ENCODE measurements around the gene SLC16A6.
"Not testable (repeated sequence)": the region's sequence is repeated elsewhere in the genome, so short reads cannot be mapped to it uniquely, and the experiment has no call there.

The SLC16A6 gene

DNA sequence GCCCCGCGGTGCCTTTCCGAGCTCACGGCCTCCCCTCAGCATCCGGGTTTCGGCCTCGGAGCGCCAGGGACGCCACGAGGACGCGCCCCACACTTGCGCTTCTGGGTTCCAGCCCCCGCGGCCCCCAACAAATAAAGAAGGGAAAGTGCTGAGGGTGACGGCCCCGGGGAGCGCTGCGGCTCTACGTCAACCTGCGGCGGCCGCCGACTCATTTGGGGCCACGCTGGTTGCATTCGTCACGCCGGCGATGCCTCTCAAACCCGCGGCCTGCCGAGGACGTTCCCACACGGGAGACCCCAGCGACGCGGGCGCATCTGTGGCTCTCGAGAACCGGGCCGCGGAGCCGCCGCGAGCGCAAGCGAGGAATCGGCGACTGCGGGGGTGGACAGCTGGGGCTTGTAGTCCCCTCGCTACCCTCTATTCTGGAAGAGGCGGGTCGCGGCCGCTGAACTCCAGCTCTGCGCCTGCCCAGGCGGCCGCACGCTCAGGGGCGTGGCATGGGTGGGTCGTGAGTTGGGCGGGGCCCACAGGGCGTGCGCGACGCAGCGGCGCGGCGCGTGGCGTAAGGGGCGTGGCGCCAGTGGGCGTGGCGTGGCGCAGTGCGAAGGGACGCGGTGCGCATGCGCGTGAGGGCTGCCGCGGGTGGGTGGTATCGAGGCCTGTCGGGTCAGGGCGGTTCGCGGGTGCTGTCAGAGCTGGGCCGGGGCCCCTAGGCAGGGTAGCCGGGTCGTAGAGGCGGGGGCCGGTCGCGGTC lies 43.3 kb downstream of the SLC16A6 start, which contains the start of gene AMZ2:
AMZ2 (plus strand) TSS at position 599 of the 754 bp plus-strand sequence. CDS start 2,145 bp downstream, outside the sequence.
- peak; percentile 96 for DNase-seq (ENCODE audit: low spot score)

- no peak for DNase-seq (ENCODE audit: low spot score)
Measured at GRCh38 chr17:68246271-68247028, 44.5 kb downstream of the SLC16A6 start.

- no peak for DNase-seq (ENCODE audit: low spot score)
Measured at GRCh38 chr17:68239632-68240366, 51.1 kb downstream of the SLC16A6 start.

GRCh38 chr17:68238871-68239253 lies 52.1 kb downstream of the SLC16A6 start:
- peak; percentile 38 for DNase-seq (ENCODE audit: low spot score)

DNA sequence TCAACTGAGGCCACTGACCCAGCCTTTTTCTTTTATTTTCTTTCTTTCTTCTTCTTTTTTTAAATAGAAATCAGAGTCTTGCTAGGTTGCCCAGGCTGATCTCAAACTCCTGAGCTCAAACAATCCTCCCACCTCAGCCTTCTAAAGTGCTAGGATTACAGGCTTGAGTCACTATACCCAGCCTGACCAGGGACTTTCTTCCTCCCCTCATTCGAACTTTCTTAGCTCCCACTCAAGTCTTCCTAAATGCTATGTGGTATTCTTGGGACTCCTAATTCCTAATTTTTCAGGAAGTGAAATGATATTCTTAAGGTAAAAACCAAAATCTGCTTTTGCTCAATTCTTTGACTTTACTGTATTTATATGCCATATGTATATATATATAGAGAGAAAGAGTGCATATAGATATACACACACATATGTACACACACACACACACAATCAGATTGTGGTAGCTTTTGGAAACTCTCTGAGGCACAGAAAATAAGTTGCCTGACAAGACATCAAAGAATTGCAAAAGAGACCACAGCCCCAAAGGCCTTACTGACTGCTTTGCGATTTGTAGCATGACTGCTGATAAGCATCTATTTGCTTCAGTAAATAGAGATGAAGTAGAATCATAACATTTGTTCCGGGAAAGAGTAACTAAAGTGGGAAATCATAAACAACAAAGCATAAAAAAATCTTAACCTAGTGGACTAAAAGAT lies 52.6 kb downstream of the SLC16A6 start:
- peak; percentile 77 for DNase-seq (ENCODE audit: low spot score)

- DNase-seq (ENCODE audit: low spot score), result peak; percentile 67
Measured at GRCh38 chr17:68237369-68238163, 53.4 kb downstream of the SLC16A6 start.

- not testable (repeated sequence) for DNase-seq (ENCODE audit: low spot score)
Measured at GRCh38 chr17:68235336-68235791, 55.6 kb downstream of the SLC16A6 start.

GRCh38 chr17:68234726-68235335 lies 56.1 kb downstream of the SLC16A6 start:
- peak; percentile 83 for DNase-seq (ENCODE audit: low spot score)

DNA sequence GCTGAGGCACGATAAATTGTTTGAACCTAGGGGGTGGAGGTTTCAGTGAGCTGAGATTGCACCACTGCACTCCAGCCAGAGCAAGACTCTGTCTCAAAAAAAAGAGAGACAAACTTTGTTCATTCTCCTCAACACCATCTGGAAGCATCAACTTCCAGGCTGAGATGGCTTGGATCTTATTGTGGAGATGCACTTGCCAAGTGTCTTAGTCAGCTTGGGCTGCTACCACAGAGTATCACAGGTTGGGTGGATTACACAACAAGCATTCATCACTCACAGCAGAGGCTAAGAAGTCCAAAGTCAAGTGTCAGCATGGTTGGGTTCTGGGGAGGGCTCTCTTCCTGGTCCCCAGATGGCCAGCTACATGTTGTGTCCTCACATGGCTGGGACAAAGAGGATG lies 58.2 kb downstream of the SLC16A6 start:
- not testable (repeated sequence) for DNase-seq (ENCODE audit: low spot score)

- no peak for DNase-seq (ENCODE audit: low spot score)
Measured at GRCh38 chr17:68231541-68231940, 59.4 kb downstream of the SLC16A6 start.

- DNase-seq (ENCODE audit: low spot score), result not testable (repeated sequence)
Measured at GRCh38 chr17:68231131-68231530, 59.8 kb downstream of the SLC16A6 start.

- no peak for DNase-seq (ENCODE audit: low spot score)
Measured at GRCh38 chr17:68229619-68230018, 61.3 kb downstream of the SLC16A6 start.

- DNase-seq (ENCODE audit: low spot score), result no peak
Measured at GRCh38 chr17:68228817-68229570, 61.9 kb downstream of the SLC16A6 start.

DNA sequence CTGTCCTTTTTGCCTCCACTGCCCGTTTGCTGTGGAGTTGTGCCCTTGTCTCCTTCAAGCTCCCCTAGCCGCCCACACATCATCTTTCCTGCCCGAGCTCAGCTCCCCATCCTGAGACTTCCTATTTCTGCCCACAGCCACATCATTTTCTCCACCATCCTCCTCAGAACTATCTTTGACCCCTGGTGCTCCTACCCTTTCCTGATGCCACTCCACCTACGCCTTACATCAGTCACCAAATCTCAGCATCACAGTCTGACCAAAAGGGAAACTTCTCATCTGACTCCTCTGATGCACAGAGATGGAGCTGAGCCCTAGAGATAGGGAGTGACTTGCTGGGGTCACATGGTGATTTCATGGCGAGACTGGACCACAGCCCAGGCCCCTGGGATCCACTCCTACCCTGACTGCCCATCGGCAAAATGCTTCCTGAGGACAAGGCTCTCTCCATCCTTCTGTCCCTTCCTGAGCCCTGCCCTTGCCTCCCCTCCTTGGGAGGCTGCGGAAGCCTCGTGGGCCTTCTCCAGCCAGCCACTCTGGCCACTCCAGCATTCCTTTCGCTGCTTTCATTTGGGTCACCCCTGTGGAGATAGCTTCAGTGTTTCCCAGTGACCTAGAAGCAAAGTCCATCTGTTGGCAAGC lies 62.8 kb downstream of the SLC16A6 start:
- DNase-seq (ENCODE audit: low spot score), result not testable (repeated sequence)

GRCh38 chr17:68225055-68225454 lies 65.9 kb downstream of the SLC16A6 start:
- not testable (repeated sequence) for DNase-seq (ENCODE audit: low spot score)

DNA sequence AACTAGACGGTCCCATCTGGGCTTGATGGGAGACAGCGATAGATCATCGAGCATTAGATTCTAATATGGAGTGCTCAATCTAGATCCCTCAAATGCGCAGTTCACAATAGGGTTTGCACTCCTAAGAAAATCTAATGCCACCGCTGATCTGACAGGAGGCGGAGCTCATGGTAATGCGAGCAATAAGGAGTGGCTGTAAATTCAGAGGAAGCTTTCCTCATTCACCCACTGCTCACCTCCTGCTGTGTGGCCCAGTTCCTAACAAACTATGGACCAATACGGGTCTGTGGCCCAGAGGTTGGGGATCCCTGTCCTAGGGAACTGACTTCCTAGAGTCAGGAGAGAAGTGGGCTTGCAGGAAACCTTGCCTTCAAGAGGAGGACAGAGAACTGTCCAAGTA lies 68.3 kb downstream of the SLC16A6 start:
- DNase-seq (ENCODE audit: low spot score), result no peak

- DNase-seq (ENCODE audit: low spot score), result no peak
Measured at GRCh38 chr17:68221786-68222185, 69.1 kb downstream of the SLC16A6 start.

GRCh38 chr17:68220786-68221185 lies 70.1 kb downstream of the SLC16A6 start:
- not testable (repeated sequence) for DNase-seq (ENCODE audit: low spot score)

DNA sequence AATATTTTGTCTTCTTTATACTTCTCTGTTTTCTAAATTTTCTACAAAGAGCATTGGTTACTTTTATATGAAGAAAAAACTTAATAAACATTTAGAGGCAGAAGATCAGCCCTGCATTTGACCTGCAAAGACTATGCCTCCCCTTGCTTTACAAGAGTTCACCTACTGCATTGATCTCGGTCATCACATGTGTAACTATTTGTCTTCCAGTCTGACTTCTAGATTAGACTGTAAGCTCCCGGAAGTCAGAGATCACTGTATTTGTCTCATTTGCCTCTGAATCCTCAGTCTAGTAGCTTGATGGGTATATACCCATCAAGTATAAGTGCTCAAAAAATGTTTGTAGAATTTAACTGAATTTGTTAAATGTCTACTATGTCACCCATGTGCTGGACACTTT lies 70.7 kb downstream of the SLC16A6 start:
- DNase-seq (ENCODE audit: low spot score), result not testable (repeated sequence)
